Stomach (tissue), 9 donors: Measurements from ENCODE around the gene DLG2. TPM values are rescaled to one million over a fixed set of nuclear protein-coding genes. Genes with fewer than 3 reads are reported as not detected.
"Not testable (repeated sequence)": the region's sequence is repeated elsewhere in the genome, so short reads cannot be mapped to it uniquely, and the experiment has no call there.

ENCODE experiments used
- DNase-seq, 2 donors: peaks; one replicate each; pipeline versions ENCODE4 v3.0.0 to v3.0.0-alpha.2; 2013 to 2019
- H3K27ac ChIP-seq, 5 donors: fragments of 200-600 bp in 4 of 5; sonication (generic) in 4 of 5; one replicate each; pipeline ENCODE4 v1.5.1; 2013 to 2019; ENCODE audit warnings: mild to moderate bottlenecking in 1 of 5, moderate library complexity in 1 of 5
- H3K27me3 ChIP-seq, 3 donors: fragments of 200-600 bp; sonication (generic); one replicate each; pipeline ENCODE4 v1.5.1; 2017 to 2019; ENCODE audit warnings: mixed run types in 1 of 3
- H3K36me3 ChIP-seq, 4 donors: fragments of 200-600 bp; sonication (generic); 1 replicate in 3 of 4; 2 replicates in 1 of 4; pipeline ENCODE4 v1.5.1; 2016 to 2019
- H3K4me1 ChIP-seq, 4 donors: fragments of 200-600 bp; sonication (generic); one replicate each; pipeline ENCODE4 v1.5.1; 2016 to 2019
- H3K4me3 ChIP-seq, 4 donors: fragments of 200-600 bp; sonication (generic) in 3 of 4; one replicate each; pipeline ENCODE4 v1.5.1; 2016 to 2019; ENCODE audit warnings: mild to moderate bottlenecking in 1 of 4
- H3K9me3 ChIP-seq, 4 donors: fragments of 200-600 bp; sonication (generic); one replicate each; pipeline ENCODE4 v1.5.1; 2016 to 2019
- EP300 ChIP-seq: sonication (generic); formaldehyde crosslinking; IDR thresholded peaks from one replicate; pipeline ENCODE4 v1.6.1; 2017; ENCODE audit warnings: antibody characterized with exemption
- POLR2A ChIP-seq, 4 donors: fragments of 450-650 bp; IDR thresholded peaks; one replicate each; pipeline ENCODE4 v1.6.1; 2016; ENCODE audit warnings: antibody characterized with exemption in 4 of 4, control low read depth in 2 of 4, mild to moderate bottlenecking in 1 of 4, moderate library complexity in 1 of 4
- POLR2AphosphoS5 ChIP-seq, 3 donors: sonication (generic); formaldehyde crosslinking; IDR thresholded peaks; one replicate each; pipeline ENCODE4 v1.6.1; 2016; ENCODE audit warnings: antibody characterized with exemption in 3 of 3
- WGBS, 5 donors: extraction: QIAGEN DNeasy Blood & Tissue Kit in 3 of 5; methylation state at CpG; one replicate each; pipeline versions ENCODE4 v1.1.5 to v1.1.7; 2013 to 2018; 5-methylcytosine and 5-hydroxymethylcytosine counted together
- intact Hi-C: fragments of 100-400 bp; cut with DNase I; formaldehyde crosslinking; loops from one replicate; pipeline ENCODE4 v1.15.1; 2023; ENCODE audit warnings: low total_unique reads
- polyA plus RNA-seq, 3 donors: library from polyadenylated mRNA; stranded (reverse); fragments of 200-250 nt; gene quantifications; one replicate each; pipeline ENCODE4 v1.2.3, GENCODE V29; 2013
- total RNA-seq, 5 donors: library from RNA; depleted of rRNA; stranded (reverse); fragments of >200 nt; gene quantifications; one replicate each; pipeline versions ENCODE4 v1.1.0 to v1.2.3, GENCODE V29; 2014 to 2016
- TF ChIP-seq, protein P1 (sequence below), 7 experiments: fragments of 450-650 bp in 4 of 7; fragments of 200-600 bp in 3 of 7; sonication (generic) in 3 of 7; IDR thresholded peaks; one replicate each; pipeline ENCODE4 v1.5.1; 2016 to 2019; ENCODE audit warnings: antibody characterized with exemption in 7 of 7, control low read depth in 2 of 7, mild to moderate bottlenecking in 1 of 7
- donor health status: healthy with polysubstance abuse.
- donor health status: Bipolar disorder and iron deficiency.
- donor health status: healthy.

The DLG2 gene
- total and polyA plus RNA-seq, 8 donors, result 1.3 to 19.1 (median 3.5) TPM

DNA sequence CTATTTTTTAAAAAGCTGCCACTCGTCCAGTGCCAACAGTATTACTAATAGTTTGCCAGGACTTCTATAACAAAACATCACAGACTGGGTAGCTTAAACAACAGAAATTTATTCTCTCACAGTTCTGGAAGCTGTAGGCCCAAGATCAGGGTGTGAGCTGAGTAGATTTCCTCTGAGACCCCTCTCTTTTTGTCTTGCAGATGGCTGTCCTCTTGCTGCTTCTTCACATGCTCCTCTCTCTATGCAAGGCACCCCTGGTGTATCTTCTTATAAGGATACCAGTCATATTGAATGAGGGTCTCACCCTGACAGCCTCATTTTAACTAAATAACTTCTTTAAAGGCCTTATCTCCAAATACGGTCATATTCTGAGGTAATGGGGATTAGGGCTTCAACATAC, 390.9 kb downstream of the DLG2 start:
- Histone ChIP-seq H3K36me3 (no peaks in the 10 kb centered on the region), H3K9me3 (peaks cover 0 to 28% (median 9%) of the 10 kb centered on the region in 4 donors), H3K4me3 (no peak overlapping the region), H3K4me1 (no peaks in the 10 kb centered on the region), H3K27ac (no peak overlapping the region), H3K27me3 (no peaks in the 10 kb centered on the region)
- intact Hi-C loops, result no loop called here
- no peak for DNase-seq
- WGBS, 5 donors, result 72 to 81% (median 74%) methylated on average over 2 of the region's 2 CpGs
- TF ChIP-seq POLR2A (IDR thresholded peaks at IDR 0.05) (no peak), POLR2AphosphoS5 (IDR thresholded peaks at IDR 0.05) (no peak), EP300 (no peak)
- TF ChIP-seq, protein P1, sequence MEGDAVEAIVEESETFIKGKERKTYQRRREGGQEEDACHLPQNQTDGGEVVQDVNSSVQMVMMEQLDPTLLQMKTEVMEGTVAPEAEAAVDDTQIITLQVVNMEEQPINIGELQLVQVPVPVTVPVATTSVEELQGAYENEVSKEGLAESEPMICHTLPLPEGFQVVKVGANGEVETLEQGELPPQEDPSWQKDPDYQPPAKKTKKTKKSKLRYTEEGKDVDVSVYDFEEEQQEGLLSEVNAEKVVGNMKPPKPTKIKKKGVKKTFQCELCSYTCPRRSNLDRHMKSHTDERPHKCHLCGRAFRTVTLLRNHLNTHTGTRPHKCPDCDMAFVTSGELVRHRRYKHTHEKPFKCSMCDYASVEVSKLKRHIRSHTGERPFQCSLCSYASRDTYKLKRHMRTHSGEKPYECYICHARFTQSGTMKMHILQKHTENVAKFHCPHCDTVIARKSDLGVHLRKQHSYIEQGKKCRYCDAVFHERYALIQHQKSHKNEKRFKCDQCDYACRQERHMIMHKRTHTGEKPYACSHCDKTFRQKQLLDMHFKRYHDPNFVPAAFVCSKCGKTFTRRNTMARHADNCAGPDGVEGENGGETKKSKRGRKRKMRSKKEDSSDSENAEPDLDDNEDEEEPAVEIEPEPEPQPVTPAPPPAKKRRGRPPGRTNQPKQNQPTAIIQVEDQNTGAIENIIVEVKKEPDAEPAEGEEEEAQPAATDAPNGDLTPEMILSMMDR (IDR thresholded peaks at IDR 0.05), result no peak

DNA sequence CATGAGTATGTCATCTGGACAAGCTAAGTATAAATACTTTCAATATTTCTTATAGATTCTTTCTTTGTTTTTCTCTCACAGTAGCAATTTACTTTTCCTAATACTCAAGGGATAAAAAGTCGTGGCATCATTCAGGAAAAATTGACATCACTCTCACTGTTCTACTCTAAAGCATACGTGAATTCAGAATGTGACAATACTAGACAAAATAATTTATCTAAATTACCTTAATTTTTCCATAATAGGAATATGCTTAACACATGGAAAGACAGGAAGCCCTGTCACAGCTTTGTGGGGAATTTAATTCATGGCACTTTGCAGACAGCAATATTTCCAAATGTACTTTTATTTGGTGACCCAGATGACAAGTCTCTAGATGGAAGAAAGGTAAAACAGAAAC, 394.6 kb downstream of the DLG2 start:
- DNase-seq, result no peak
- Histone ChIP-seq H3K27me3 (no peaks in the 10 kb centered on the region), H3K9me3 (peaks cover 0 to 22% (median 8%) of the 10 kb centered on the region in 4 donors), H3K36me3 (no peaks in the 10 kb centered on the region), H3K4me1 (no peaks in the 10 kb centered on the region), H3K4me3 (no peak overlapping the region), H3K27ac (no peak overlapping the region)
- 53 to 62% (median 57%) methylated on average over 2 of the region's 2 CpGs for WGBS, 5 donors
- TF ChIP-seq POLR2A (IDR thresholded peaks at IDR 0.05) (no peak), EP300 (no peak), POLR2AphosphoS5 (IDR thresholded peaks at IDR 0.05) (no peak)
- TF ChIP-seq, protein P1 (IDR thresholded peaks at IDR 0.05), result no peak
- intact Hi-C loops, result no loop called here

DNA sequence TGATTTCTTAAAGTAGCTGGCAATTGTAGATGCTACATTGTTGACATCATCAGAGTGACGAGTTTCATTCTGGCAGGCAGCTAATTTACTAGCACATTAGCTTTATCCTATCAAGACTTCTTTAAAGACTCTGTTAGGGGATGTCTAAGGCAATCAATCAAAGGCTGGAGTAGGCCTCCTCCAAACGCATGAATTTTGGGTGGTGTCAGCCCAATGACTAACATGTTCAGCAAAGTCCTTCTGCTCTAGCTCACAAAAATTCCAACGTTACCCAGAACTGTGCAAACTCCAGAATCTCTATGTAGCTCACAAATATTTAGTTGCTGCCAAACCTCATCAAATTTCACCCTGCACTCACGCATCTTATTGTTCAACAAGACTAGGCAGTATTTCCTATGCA, 395.6 kb downstream of the DLG2 start:
- 33 to 53% (median 41%) methylated on average over 4 of the region's 4 CpGs for WGBS, 5 donors
- DNase-seq, result no peak
- Histone ChIP-seq H3K9me3 (peaks cover 0 to 22% (median 8%) of the 10 kb centered on the region in 4 donors), H3K27ac (no peak overlapping the region), H3K36me3 (no peaks in the 10 kb centered on the region), H3K4me1 (no peaks in the 10 kb centered on the region), H3K27me3 (no peaks in the 10 kb centered on the region), H3K4me3 (no peak overlapping the region)
- intact Hi-C loops, result no loop called here
- TF ChIP-seq EP300, result no peak
- TF ChIP-seq POLR2A (IDR thresholded peaks at IDR 0.05), result no peak
- no peak for TF ChIP-seq POLR2AphosphoS5 (IDR thresholded peaks at IDR 0.05)
- TF ChIP-seq, protein P1 (IDR thresholded peaks at IDR 0.05), result no peak

DNA sequence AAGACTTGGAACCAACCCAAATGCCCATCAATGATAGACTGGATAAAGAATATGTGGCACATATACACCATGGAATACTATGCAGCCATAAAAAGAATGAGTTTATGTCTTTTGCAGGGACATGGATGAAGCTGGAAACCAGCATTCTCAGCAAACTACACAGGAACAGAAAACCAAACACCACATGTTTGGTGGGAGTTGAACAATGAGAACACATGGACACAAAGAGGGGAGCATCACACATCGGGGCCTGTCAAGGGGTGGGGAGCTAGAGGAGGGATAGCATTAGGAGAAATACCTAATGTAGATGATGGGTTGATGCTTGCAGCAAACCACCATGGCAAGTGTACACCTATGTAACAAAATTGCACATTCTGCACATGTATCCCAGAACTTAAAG, 397.4 kb downstream of the DLG2 start:
- 87 to 96% (median 90%) methylated on average over 1 of the region's 1 CpG for WGBS, 5 donors
- H3K4me3 ChIP-seq, intact Hi-C loops, H3K27me3 ChIP-seq, DNase-seq, H3K36me3 ChIP-seq, H3K27ac ChIP-seq, H3K4me1 ChIP-seq: not testable (repeated sequence)
- peaks cover 0 to 22% (median 8%) of the 10 kb centered on the region in 4 donors for H3K9me3 ChIP-seq

DNA sequence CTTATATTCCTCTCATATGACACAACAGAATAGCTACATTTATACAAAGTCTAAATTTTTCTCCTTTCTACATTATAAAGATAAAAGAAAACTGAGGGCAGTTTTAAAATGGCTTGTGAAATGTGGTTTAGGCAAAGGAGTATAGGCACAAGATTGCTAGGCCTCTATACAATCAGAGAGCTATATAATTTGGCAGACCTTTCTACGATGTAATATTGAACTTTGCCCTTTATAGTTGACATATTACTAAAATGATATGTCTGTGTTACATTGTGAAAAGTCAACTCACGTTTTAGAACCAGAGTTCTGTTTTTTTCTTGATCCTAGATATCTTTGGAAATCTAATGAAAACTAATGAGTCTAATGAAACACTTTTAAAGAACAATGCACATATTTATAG, 430.2 kb downstream of the DLG2 start:
- Histone ChIP-seq H3K27me3 (no peaks in the 10 kb centered on the region), H3K4me3 (no peak overlapping the region), H3K36me3 (no peaks in the 10 kb centered on the region), H3K9me3 (peaks cover 0 to 18% (median 14%) of the 10 kb centered on the region in 4 donors), H3K4me1 (no peaks in the 10 kb centered on the region), H3K27ac (no peak overlapping the region)
- 21 to 34% (median 32%) methylated on average over 2 of the region's 2 CpGs for WGBS, 5 donors
- no peak for DNase-seq
- TF ChIP-seq, protein P1 (IDR thresholded peaks at IDR 0.05), result no peak
- TF ChIP-seq POLR2AphosphoS5 (IDR thresholded peaks at IDR 0.05) (no peak), POLR2A (IDR thresholded peaks at IDR 0.05) (no peak), EP300 (no peak)
- intact Hi-C loops, result no loop called here
